ENCODE results near the gene OR51E1. TPM values are rescaled to one million over a fixed set of nuclear protein-coding genes. Genes with fewer than 3 reads are reported as not detected.

The OR51E1 gene
- total RNA-seq, 4 donors from 2014 or later = 0.12 to 1.2 (median 0.25) TPM

GRCh38 chr11:4619514-4619913 lies 24.3 kb upstream of the OR51E1 start:
- Histone ChIP-seq H3K27me3 (no peaks in the 10 kb centered on the region), H3K27ac (no peak overlapping the region), H3K4me1 (no peaks in the 10 kb centered on the region), H3K4me3 (no peak overlapping the region), H3K36me3 (no peaks in the 10 kb centered on the region), H3K9me3 (no peaks in the 10 kb centered on the region)
- ATAC-seq (no peak), DNase-seq (no peak)
- in situ Hi-C loops (cut with MboI; ENCODE audit: low sequenced_read_pairs in 4 of 4) = loop anchor here in 1 of 4 donors (25.0 kb wide), 1 partner anchor 782 kb away; the partner anchor contains the start of gene RHOG
- intact Hi-C loops (cut with DNase I; ENCODE audit: low total_unique reads) = no loop called here
- TF ChIP-seq POLR2A (IDR thresholded peaks at IDR 0.05) (no peak), CTCF (IDR thresholded peaks at IDR 0.05 in 4 of 5, conservative IDR thresholded peaks at IDR 0.05 in 1 of 5) (no peak)

GRCh38 chr11:4626207-4627099 lies 17.3 kb upstream of the OR51E1 start:
- no peak for DNase-seq
- intact Hi-C loops (cut with DNase I; ENCODE audit: low total_unique reads) (no loop called here), in situ Hi-C loops (cut with MboI; ENCODE audit: low sequenced_read_pairs in 4 of 4) (loop anchor here in 2 of 4 donors (25.0 kb wide), 3 partner anchors 361 to 1186 kb away; partner anchors contain the start of genes OR51L1 (in 1 of the 2) and OR52N2 (in 1 of the 2))

GRCh38 chr11:4636136-4636535 lies 7.6 kb upstream of the OR51E1 start:
- DNase-seq = no peak
- in situ Hi-C loops (cut with MboI; ENCODE audit: low sequenced_read_pairs in 4 of 4) = loop anchor here in 3 of 4 donors (10.0 to 25.0 kb wide), 4 partner anchors 189 to 1176 kb away; partner anchors contain the start of genes OR51F2 (in 2 of the 3), OR51L1 (in 1 of the 3) and OR52N2 (in 1 of the 3)
- Histone ChIP-seq H3K27me3 (no peaks in the 10 kb centered on the region), H3K27ac (no peak overlapping the region), H3K9me3 (no peaks in the 10 kb centered on the region), H3K36me3 (no peaks in the 10 kb centered on the region), H3K4me3 (no peak overlapping the region), H3K4me1 (no peaks in the 10 kb centered on the region)
- TF ChIP-seq CTCF (IDR thresholded peaks at IDR 0.05 in 4 of 5, conservative IDR thresholded peaks at IDR 0.05 in 1 of 5) (no peak), POLR2A (IDR thresholded peaks at IDR 0.05) (no peak)
- intact Hi-C loops (cut with DNase I; ENCODE audit: low total_unique reads) = loop anchor here (2.0 to 5.0 kb wide), 2 partner anchors 366 to 1717 kb away; no protein-coding TSS in a partner anchor
- no peak for ATAC-seq

More at GRCh38 chr11:4626207-4627099, 17.3 kb upstream of the OR51E1 start:
- TF ChIP-seq POLR2A (IDR thresholded peaks at IDR 0.05) (no peak), CTCF (IDR thresholded peaks at IDR 0.05 in 4 of 5, conservative IDR thresholded peaks at IDR 0.05 in 1 of 5) (peak in 4 of 5 experiments; percentile 35 to 58 (median 46))
- no peak overlapping the region for H3K4me3 ChIP-seq
- H3K9me3 ChIP-seq = no peaks in the 10 kb centered on the region
- no peaks in the 10 kb centered on the region for H3K27me3 ChIP-seq
- no peaks in the 10 kb centered on the region for H3K4me1 ChIP-seq
- no peak overlapping the region for H3K27ac ChIP-seq
- ATAC-seq = no peak
- no peaks in the 10 kb centered on the region for H3K36me3 ChIP-seq

GRCh38 chr11:4636962-4637661 lies 6.7 kb upstream of the OR51E1 start, which contains the start of gene OR51D1:
TSS of gene OR51D1 (plus strand) at chr11:4637477. CDS start at chr11:4639791, 2,314 bp downstream.
- Histone ChIP-seq H3K27me3 (no peaks in the 10 kb centered on the region), H3K4me3 (peak within 1 kb of the TSS; percentile 27 to 49 (median 32)), H3K9me3 (no peaks in the 10 kb centered on the region), H3K36me3 (no peaks in the 10 kb centered on the region), H3K27ac (no peak within 1 kb of the TSS), H3K4me1 (no peaks in the 10 kb centered on the region)
- DNase-seq (peak in 1 of 2 donors; percentile 45), ATAC-seq (peak; percentile 72 to 88)
- intact Hi-C loops (cut with DNase I; ENCODE audit: low total_unique reads) = loop anchor here (1.0 to 5.0 kb wide), 3 partner anchors 189 to 1716 kb away; no protein-coding TSS in a partner anchor
- TF ChIP-seq CTCF (IDR thresholded peaks at IDR 0.05 in 4 of 5, conservative IDR thresholded peaks at IDR 0.05 in 1 of 5) (peak; percentile 42 to 88 (median 77)), POLR2A (IDR thresholded peaks at IDR 0.05) (no peak)
- in situ Hi-C loops (cut with MboI; ENCODE audit: low sequenced_read_pairs in 4 of 4) = loop anchor here in 3 of 4 donors (10.0 to 25.0 kb wide), 4 partner anchors 188 to 1175 kb away; partner anchors contain the start of genes OR51F2 (in 2 of the 3), OR51L1 (in 1 of the 3) and OR52N2 (in 1 of the 3)
